ENCODE results near the gene CDYL. TPM values are rescaled to one million over a fixed set of nuclear protein-coding genes. Genes with fewer than 3 reads are reported as not detected.

CDYL gene
- total and polyA plus RNA-seq, 8 donors = 26.9 to 32.3 (median 29.1) TPM

DNA sequence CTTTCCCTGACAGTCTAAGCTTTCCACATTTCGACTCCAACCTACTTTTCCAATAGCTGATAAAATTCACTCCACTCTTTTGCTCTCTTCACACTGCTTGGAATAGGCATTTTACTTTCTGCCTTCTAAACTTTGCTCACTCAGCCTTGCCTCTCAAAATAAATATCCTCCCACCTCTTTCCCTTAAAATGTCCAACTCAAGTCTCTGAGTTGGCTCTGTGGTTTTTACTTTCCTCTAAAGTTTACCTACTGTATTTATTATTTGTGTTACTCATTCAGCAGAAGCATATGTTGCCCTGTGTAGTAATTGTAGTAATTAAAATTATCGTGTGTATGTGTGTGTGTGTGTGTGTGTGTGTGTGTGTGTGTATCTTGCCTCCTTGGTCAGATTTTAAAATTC lies 20.0 kb upstream of the CDYL start:
- no peaks in the 10 kb centered on the region for H3K9me3 ChIP-seq
- no peaks in the 10 kb centered on the region for H3K36me3 ChIP-seq
- DNase-seq (no peak), ATAC-seq (no peak)
- H3K4me3 ChIP-seq = no peak overlapping the region
- intact Hi-C loops (cut with DNase I) = no loop called here
- H3K4me1 ChIP-seq = no peaks in the 10 kb centered on the region
- peaks cover 0 to 6% of the 10 kb centered on the region in 2 donors for H3K27me3 ChIP-seq
- TF ChIP-seq, protein P1, sequence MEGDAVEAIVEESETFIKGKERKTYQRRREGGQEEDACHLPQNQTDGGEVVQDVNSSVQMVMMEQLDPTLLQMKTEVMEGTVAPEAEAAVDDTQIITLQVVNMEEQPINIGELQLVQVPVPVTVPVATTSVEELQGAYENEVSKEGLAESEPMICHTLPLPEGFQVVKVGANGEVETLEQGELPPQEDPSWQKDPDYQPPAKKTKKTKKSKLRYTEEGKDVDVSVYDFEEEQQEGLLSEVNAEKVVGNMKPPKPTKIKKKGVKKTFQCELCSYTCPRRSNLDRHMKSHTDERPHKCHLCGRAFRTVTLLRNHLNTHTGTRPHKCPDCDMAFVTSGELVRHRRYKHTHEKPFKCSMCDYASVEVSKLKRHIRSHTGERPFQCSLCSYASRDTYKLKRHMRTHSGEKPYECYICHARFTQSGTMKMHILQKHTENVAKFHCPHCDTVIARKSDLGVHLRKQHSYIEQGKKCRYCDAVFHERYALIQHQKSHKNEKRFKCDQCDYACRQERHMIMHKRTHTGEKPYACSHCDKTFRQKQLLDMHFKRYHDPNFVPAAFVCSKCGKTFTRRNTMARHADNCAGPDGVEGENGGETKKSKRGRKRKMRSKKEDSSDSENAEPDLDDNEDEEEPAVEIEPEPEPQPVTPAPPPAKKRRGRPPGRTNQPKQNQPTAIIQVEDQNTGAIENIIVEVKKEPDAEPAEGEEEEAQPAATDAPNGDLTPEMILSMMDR (IDR thresholded peaks at IDR 0.05) = no peak
- H3K27ac ChIP-seq = no peak overlapping the region

DNA sequence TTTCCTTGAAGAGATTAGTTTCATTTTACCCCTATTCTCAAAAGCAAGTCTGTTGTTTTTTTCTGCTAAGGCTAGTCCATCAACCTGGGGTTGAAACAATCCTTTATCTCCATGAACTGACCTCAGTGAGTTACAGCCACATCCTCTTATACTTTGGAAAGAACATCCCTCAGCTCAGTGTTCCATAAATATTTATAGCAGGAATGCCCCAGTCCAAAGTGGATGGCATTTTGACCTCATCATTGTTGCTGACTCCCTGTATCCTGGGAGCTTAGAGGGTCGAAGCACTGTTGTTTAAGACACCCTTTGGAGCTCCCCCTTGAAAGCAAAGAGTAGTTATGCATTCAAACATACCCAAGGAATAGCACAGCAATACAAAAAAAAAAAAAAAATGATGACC lies 16.2 kb upstream of the CDYL start:
- no peak for ATAC-seq
- intact Hi-C loops (cut with DNase I) = no loop called here
- TF ChIP-seq, protein P1 (IDR thresholded peaks at IDR 0.05) = no peak

DNA sequence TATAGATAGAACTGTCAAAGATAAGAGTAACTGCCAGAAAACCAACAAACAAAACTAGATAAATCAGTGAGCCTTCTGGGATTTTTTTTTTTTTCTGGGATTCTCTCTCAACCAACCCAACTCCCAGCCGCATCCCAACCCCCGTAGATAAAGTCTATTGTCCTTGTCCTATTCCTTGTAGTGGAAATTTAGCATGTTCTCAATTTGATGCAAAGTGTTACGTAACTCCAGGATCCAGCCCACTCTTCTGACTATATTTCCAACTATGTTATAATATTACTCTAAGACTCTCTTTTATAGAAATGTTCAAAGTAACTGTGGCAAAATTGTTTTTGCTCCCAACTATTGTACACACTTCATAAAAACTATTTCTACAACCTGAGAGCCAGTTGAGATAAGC lies 15.4 kb upstream of the CDYL start:
- H3K4me1 ChIP-seq = no peaks in the 10 kb centered on the region
- no peak overlapping the region for H3K27ac ChIP-seq
- TF ChIP-seq, protein P1 (IDR thresholded peaks at IDR 0.05) = no peak
- H3K9me3 ChIP-seq = peaks cover 0 to 29% of the 10 kb centered on the region in 2 donors
- H3K4me3 ChIP-seq = no peak overlapping the region
- no peak for DNase-seq
- no peaks in the 10 kb centered on the region for H3K36me3 ChIP-seq
- H3K27me3 ChIP-seq = peaks cover 0 to 6% of the 10 kb centered on the region in 2 donors
- intact Hi-C loops (cut with DNase I) = no loop called here
- ATAC-seq = no peak

More for the DNA sequence above, 16.2 kb upstream of the CDYL start:
- H3K27me3 ChIP-seq = peaks cover 0 to 6% of the 10 kb centered on the region in 2 donors
- no peak for DNase-seq
- no peaks in the 10 kb centered on the region for H3K4me1 ChIP-seq
- no peaks in the 10 kb centered on the region for H3K36me3 ChIP-seq
- H3K27ac ChIP-seq = no peak overlapping the region
- peaks cover 0 to 27% of the 10 kb centered on the region in 2 donors for H3K9me3 ChIP-seq
- H3K4me3 ChIP-seq = no peak overlapping the region

DNA sequence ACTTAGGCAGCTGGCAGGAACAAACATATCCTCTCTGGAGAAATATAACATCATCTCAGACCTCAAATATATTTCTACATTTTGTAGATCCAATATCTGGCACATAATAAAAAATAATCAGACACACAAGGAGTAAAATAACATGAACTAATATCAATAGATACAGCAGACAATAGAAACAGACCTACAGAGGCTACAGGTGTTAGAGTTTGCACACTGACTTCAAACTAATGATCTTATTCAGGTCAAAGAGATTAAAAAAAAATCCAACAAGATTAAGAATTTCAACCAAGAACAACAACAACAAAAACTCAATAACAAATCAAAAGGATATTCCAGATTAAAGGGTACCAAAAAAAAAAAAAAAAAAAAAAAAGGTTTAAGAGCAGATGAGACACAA lies 13.9 kb upstream of the CDYL start:
- TF ChIP-seq, protein P1 (IDR thresholded peaks at IDR 0.05) = no peak
- Histone ChIP-seq H3K4me3 (no peak overlapping the region), H3K27ac (no peak overlapping the region), H3K27me3 (peaks cover 0 to 6% of the 10 kb centered on the region in 2 donors), H3K36me3 (no peaks in the 10 kb centered on the region), H3K4me1 (no peaks in the 10 kb centered on the region), H3K9me3 (peaks cover 0 to 29% of the 10 kb centered on the region in 2 donors)
- intact Hi-C loops (cut with DNase I) = no loop called here
- ATAC-seq (no peak), DNase-seq (no peak)

DNA sequence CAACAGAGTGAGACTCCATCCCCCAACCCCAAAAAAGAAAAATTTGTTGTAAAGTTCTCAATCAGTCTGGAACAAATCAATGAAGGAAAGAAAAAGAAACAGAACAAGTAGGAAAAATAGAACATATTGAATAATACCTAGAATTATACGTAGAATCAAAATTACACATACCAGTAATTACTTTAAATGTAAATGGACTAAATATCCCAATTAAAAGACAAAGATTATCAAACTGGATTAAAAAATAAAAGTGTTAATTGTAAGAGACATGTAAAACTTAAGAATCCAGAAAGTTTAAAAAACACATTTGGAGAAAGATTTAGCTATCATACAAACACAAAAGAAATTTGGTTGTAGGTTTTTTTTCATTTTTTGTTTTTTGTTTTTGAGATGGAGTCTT lies 12.3 kb upstream of the CDYL start:
- TF ChIP-seq, protein P1 (IDR thresholded peaks at IDR 0.05) = no peak
- H3K9me3 ChIP-seq = peaks cover 0 to 29% of the 10 kb centered on the region in 2 donors
- no peak overlapping the region for H3K27ac ChIP-seq
- H3K4me3 ChIP-seq = no peak overlapping the region
- H3K36me3 ChIP-seq = no peaks in the 10 kb centered on the region
- ATAC-seq (no peak), DNase-seq (no peak)
- no peaks in the 10 kb centered on the region for H3K4me1 ChIP-seq
- H3K27me3 ChIP-seq = no peaks in the 10 kb centered on the region
- intact Hi-C loops (cut with DNase I) = no loop called here

Measured in left lung (tissue), 10 donors.